Panc1 (cell line): ENCODE results near the gene SUN1. TPM values are rescaled to one million over a fixed set of nuclear protein-coding genes. Genes with fewer than 3 reads are reported as not detected.

ENCODE experiments used
- ATAC-seq: fragments of 200-7000 bp; cut with Tn5 transposase; 2 replicates; pipeline ENCODE4 v1.9.1; 2020; ENCODE audit warnings: mild to moderate bottlenecking, moderate library complexity
- BruUV-seq: library from RNA; stranded (reverse); fragments of 400-500 nt; replicated peaks from 2 replicates; lab custom pipeline; 2021; lab: Mats Ljungman, UMichigan
- CTCF ChIA-PET: fragments of 300-600 bp; sonication (Branson Sonifier 250); formaldehyde crosslinking; loops from one replicate; lab custom pipeline; 2022; ENCODE audit warnings: antibody characterized with exemption; lab: Charles Lee
- POLR2A ChIA-PET: fragments of 300-600 bp; sonication (Branson Sonifier 250); formaldehyde crosslinking; loops from one replicate; lab custom pipeline; 2022; ENCODE audit warnings: antibody characterized with exemption; lab: Charles Lee
- DNase-seq: peaks from one replicate; pipeline ENCODE4 v3.0.0-alpha.2; 2010; ENCODE audit warnings: low read depth, low spot score
- H3K27ac ChIP-seq: 2 replicates; pipeline ENCODE4 v1.5.1; 2011; ENCODE audit warnings: mild to moderate bottlenecking, low read length, inconsistent platforms
- H3K27me3 ChIP-seq: fragments of 200-500 bp; sonication (Bioruptor generic); 2 replicates; pipeline ENCODE4 v1.6.0; 2014; ENCODE audit warnings: low read length, inconsistent platforms; ENCODE audit not compliant: control insufficient read depth, insufficient read depth
- H3K36me3 ChIP-seq: fragments of 200-500 bp; sonication (Bioruptor generic); 2 replicates; pipeline ENCODE4 v1.5.1; 2014; ENCODE audit warnings: inconsistent platforms, mild to moderate bottlenecking, low read length, moderate library complexity; ENCODE audit not compliant: control insufficient read depth, insufficient read depth
- H3K4me1 ChIP-seq: 2 replicates; pipeline ENCODE4 v1.5.1; 2011; ENCODE audit warnings: inconsistent platforms, mild to moderate bottlenecking, low read length, moderate library complexity; ENCODE audit not compliant: control insufficient read depth, insufficient read depth
- H3K4me3 ChIP-seq, 2 experiments: 2 replicates each; pipeline ENCODE4 v1.5.1; 2011 to 2012; ENCODE audit warnings: low read depth in 2 of 2, low read length in 2 of 2, mild to moderate bottlenecking in 2 of 2, inconsistent platforms in 1 of 2, moderate library complexity in 1 of 2
- H3K9me3 ChIP-seq: fragments of 200-500 bp; sonication (Bioruptor generic); 2 replicates; pipeline ENCODE4 v1.5.1; 2014; ENCODE audit warnings: low read depth, mild to moderate bottlenecking, inconsistent platforms, low read length, moderate library complexity; ENCODE audit not compliant: control insufficient read depth, insufficient read depth
- CTCF ChIP-seq: fragments of 450-650 bp; IDR thresholded peaks from 2 replicates; pipeline ENCODE4 v1.5.1; 2017; ENCODE audit warnings: mild to moderate bottlenecking
- POLR2AphosphoS5 ChIP-seq: IDR thresholded peaks from 2 replicates; pipeline ENCODE4 v1.6.1; 2012; ENCODE audit warnings: mild to moderate bottlenecking, low read depth, low read length, moderate library complexity
- REST ChIP-seq, 2 experiments: IDR thresholded peaks; 2 replicates each; pipeline ENCODE4 v1.6.1; 2011 to 2012; ENCODE audit warnings: low read depth in 2 of 2, control low read depth in 1 of 2, low read length in 1 of 2, mild to moderate bottlenecking in 1 of 2, moderate library complexity in 1 of 2; ENCODE audit not compliant: insufficient read depth in 1 of 2
- SIN3A ChIP-seq: IDR thresholded peaks from 2 replicates; pipeline ENCODE4 v1.6.1; 2012; ENCODE audit warnings: low read depth, mild to moderate bottlenecking, low read length, moderate library complexity, borderline replicate concordance; ENCODE audit not compliant: insufficient read depth
- TCF7L2 ChIP-seq: IDR thresholded peaks from 2 replicates; pipeline ENCODE4 v1.6.1; 2011; ENCODE audit warnings: mild to moderate bottlenecking, low read depth, low read length, inconsistent platforms
- in situ Hi-C: cut with HindIII; loops from 2 replicates; pipeline ENCODE4 v1.10.0; 2016; ENCODE audit warnings: low sequenced_read_pairs, low pct_unique_long_range_greater_than_20kb
- intact Hi-C: fragments of 100-400 bp; cut with micrococcal nuclease; formaldehyde crosslinking; loops from one replicate; pipeline ENCODE4 v1.10.0; 2022; ENCODE audit not compliant: unreplicated experiment
- total RNA-seq: library from RNA; stranded (reverse); gene quantifications from one replicate; pipeline ENCODE4 v1.2.1, GENCODE V29; 2021; ENCODE audit not compliant: unreplicated experiment

The SUN1 gene
- total RNA-seq, 1 experiment from 2014 or later, result 244 TPM

- intact Hi-C loops (no loop called here), in situ Hi-C loops (no loop called here)
- ATAC-seq (no peak), DNase-seq (no peak)
- H3K27ac ChIP-seq, result no peak overlapping the region
- no peaks in the 10 kb centered on the region for H3K36me3 ChIP-seq
- POLR2A ChIA-PET, result no interaction called here
- TF ChIP-seq POLR2AphosphoS5 (no peak), SIN3A (no peak), TCF7L2 (no peak), CTCF (no peak), REST (IDR thresholded peaks at IDR 0.05; ENCODE audit: insufficient read depth in 1 of 2, low read depth in 2 of 2, low read length in 1 of 2) (no peak)
- no peaks in the 10 kb centered on the region for H3K27me3 ChIP-seq
- BruUV-seq, result no TSS peak
- peaks cover 14% of the 10 kb centered on the region for H3K4me1 ChIP-seq
- H3K9me3 ChIP-seq, result no peaks in the 10 kb centered on the region
- CTCF ChIA-PET, result no interaction called here
- no peak overlapping the region for H3K4me3 ChIP-seq
These were observed 6.9 kb upstream of the SUN1 start for GRCh38 chr7:825386-825785.

- Histone ChIP-seq H3K27ac (no peak overlapping the region), H3K4me1 (peaks cover 23% of the 10 kb centered on the region), H3K4me3 (no peak overlapping the region), H3K9me3 (no peaks in the 10 kb centered on the region), H3K36me3 (no peaks in the 10 kb centered on the region), H3K27me3 (no peaks in the 10 kb centered on the region)
- TF ChIP-seq POLR2AphosphoS5 (no peak), REST (IDR thresholded peaks at IDR 0.05; ENCODE audit: insufficient read depth in 1 of 2, low read depth in 2 of 2, low read length in 1 of 2) (no peak), CTCF (no peak), TCF7L2 (no peak), SIN3A (no peak)
- in situ Hi-C loops, result no loop called here
- POLR2A ChIA-PET, result no interaction called here
- ATAC-seq, result no peak
- BruUV-seq, result no TSS peak
- CTCF ChIA-PET, result no interaction called here
- no peak for DNase-seq
- intact Hi-C loops, result no loop called here
These were observed 5.9 kb upstream of the SUN1 start for GRCh38 chr7:826230-826917.
